GM18498 (cell line): Measurements from ENCODE around the gene EPB41.
"Not testable (repeated sequence)": the region's sequence is repeated elsewhere in the genome, so short reads cannot be mapped to it uniquely, and the experiment has no call there.

ENCODE experiments used
- ATAC-seq: cut with Tn5 transposase; IDR thresholded peaks from one replicate; pipeline ENCODE4 v1.9.1; 2021; ENCODE audit warnings: mild to moderate bottlenecking, moderate library complexity; ENCODE audit not compliant: unreplicated experiment

EPB41 gene

DNA sequence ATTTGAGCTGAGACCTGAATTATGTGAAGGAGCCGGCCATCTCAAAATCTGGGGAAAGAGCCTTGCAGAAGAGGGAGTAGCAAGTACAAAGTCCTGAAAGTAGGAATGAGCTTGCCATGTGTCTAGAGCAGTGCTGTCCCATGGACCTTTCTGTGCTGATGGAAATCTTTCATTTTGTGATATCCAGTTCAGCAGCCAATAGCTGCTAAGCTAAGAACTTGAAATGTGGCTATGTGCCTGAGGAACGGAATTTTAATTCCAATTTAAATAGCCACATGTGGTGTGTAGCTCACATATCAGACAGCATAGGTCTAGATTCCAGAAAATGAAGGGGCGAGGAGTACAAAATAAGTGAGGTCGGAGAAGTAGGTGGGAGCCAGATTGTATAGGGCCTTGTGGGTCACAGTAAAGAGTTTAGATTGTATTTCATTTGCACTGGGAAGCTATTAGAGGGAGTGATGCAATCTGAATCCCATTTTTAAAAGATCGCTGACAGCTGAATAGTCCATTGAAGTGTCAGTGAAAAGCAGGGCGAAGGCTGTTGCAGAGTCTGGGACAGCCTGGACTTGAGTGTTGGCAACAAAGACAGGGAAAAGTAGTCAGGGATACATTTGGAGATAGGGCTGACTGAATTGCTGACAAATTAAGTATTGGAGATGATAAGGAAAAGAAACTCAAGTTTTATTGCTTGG, 129.1 kb downstream of the EPB41 start:
- ATAC-seq = no peak

DNA sequence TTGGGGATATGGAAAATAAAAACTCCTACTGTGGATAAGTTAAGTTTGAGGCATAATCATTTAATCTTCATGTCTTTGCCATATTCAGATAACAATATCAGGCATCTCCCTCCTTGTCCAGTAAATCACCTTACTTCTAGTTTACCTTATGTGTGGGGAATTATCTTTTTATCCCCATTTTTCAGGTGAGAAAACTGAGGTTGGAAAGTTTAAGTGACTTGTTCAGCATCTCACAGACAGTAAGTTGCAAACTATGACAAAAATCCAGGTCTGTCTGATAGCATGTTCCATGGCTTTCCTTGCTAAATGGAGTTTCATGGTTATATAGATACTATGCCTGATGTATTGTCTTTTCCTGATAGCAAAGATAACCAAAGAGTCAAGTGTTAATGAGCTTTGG, 129.6 kb downstream of the EPB41 start:
- ATAC-seq = no peak

DNA sequence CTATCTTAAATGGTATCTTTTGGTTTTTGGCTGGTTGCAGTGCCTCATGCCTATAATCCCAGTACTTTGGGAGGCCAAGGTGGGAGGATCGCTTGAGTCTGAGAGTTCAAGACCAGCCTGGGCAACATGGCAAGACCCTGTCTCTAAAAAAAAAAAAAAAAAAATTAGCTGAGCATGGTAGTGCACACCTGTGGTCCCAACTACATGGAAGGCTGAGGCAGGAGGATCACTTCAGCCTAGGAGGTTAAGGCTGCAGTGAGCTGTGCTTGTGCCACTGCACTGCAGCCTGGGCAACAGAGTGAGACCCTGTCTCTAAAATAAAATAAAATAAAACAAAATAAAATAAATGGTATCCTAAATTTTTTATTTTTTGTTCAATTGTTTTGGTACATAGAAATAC, 131.3 kb downstream of the EPB41 start:
- ATAC-seq = not testable (repeated sequence)

DNA sequence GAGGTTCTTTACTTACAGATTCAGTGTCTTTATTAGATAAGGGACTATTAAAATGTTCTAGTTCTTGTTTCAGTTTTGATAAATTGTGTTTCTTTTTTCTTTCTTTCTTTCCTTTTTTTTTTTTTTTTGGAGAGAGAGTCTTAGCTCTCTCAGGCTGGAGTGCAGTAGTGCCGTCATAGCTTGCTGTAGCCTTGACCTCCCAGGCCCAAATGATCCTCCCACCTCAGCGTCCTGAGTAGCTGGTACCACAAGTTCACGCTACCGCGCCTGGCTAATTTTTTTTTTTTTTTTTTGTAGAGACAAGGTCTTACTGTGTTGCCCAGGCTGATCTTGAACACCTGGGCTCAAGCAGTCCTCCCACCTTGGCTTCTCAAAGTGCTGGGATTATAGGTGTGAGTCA, 132.8 kb downstream of the EPB41 start:
- no peak for ATAC-seq

DNA sequence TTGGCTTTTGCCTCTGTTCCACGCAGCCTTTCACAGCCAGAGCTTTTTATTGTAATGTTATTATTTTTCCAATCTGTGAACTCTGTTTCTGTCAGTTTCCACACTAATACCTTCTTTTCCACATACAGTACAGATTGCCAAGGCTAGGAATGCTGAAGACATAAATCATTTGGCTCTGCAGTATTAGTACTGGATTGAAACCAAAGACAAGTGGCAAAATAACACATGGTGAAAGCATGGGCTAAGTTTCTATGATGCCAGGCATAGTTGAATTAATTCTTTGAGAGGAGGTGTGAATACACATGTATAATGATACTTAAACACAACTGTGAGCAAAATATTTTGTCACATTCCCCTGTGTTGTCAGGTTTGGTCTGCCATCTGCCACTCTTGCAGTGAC, 135.8 kb downstream of the EPB41 start:
- ATAC-seq = no peak

DNA sequence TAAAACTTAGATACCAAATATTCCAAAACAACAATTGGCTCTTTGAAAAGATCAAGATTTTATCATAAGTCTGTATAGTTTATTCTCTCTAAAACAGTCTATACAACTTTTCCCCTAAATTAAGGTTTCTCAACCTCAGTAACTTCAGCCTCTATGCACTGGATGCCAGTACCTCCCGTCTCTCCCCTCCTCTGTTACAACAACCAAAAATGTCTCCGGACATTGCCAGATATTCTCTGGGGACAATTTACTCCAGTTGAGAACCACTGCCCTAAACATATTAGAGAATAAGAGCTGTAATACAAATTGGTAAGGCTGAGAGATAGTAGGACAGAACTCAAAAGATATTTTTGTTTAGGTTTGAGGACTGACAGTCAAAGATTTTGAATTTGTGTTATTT, 137.7 kb downstream of the EPB41 start:
- no peak for ATAC-seq

DNA sequence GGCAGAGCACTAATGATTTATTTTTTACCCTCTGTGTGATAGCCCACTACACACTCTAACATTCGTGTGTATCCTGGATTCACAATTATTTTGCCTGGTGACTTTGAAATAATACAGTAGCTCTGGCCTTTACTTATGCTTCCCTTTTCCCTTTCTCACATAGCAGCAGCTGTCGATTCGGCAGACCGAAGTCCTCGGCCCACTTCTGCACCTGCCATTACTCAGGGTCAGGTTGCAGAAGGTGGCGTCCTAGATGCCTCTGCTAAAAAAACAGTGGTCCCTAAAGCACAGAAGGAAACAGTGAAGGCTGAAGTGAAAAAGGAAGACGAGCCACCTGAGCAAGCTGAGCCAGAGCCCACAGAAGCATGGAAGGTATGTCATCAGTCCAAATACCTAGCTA, 138.6 kb downstream of the EPB41 start:
- ATAC-seq = no peak

DNA sequence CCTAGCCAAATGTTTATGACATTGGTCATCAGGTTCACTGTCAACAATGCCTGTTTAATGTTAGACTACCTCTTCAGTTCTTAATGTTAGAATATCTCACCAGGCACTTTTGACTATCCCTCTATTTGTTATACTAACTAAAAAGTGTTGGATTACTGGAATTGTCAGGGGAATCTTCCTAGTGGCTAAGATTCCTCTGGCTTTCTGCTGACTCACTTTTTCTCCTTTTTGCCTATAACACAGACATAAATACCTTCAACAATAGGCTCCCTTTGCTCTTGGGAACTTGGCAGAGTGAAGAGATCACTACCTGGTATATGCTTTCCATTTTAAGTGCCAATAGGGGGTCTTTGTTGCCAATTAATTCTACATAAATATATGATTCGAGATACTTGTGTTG, 140.8 kb downstream of the EPB41 start:
- no peak for ATAC-seq

DNA sequence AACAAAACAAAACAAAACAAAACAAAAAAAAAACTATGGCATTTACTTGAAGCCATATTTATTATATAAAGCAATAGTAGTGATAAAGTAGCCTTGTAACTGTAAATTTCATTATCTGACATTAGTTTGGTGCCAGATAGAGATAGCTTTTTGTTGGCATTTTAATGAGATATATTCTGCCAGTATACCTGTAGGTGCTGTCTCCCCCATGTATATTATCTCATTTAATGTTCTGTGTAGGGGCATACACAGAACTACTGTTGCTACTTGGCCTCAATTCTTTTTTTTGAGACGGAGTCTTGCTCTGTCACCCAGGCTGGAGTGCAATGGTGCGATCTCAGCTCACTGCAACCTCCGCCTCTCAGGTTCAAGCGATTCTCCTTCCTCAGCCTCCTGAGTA, 141.9 kb downstream of the EPB41 start:
- ATAC-seq = no peak

DNA sequence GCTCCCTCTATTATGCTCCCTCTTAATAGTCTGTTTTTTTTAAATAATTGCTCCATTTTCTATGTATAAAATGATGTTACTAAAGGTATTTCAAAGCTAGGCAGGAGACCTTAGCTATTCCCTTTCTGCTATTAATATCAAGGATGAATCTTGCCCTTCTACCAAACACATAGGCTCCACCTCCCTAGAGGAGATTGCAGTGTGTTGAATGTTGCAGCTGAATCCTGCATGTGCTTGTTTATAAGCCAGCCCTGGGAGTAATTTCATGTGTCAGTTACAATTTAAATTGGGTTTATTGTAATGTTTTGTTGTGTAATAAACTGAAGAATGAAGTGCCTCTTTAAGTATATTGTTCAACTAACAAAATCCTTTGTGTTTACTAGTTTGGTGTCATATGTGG, 143.3 kb downstream of the EPB41 start:
- ATAC-seq = no peak

DNA sequence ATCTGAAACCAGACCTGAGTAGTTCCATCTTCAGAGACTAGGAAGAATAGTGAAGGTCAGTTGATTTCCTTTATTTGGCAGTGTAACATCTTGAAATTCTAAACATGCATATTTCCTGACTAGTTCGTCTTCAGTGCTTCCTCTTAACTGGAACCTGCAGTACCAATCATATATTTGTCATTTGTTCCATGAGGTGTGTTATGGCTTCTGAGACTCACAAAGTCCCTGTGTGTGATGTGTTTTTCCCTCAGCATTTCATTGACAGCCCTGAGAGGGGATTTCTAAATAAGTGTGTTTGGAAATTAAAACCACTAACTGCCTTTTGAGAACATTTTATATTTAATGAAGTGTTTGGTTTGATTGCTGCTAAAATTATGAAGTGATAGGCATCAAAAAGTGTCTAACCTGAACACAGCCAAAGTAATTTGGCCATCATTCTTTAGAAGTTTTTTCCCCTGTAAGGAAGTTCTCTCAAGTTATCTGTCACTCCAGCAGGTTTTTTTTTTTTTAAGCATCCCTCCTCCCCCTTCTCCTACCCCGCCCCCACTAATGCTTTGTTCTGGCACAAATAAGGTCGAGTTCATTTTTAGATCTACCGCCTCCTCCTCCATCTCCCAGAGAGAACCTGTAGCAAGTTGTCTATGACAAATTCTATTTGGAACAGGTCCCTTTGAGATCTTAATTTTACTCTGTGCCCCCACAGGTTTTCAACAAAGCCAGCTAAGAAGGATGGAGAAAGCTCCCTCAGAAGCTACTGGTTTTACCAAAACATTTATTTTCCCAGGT, 148.0 kb downstream of the EPB41 start:
- no peak for ATAC-seq

DNA sequence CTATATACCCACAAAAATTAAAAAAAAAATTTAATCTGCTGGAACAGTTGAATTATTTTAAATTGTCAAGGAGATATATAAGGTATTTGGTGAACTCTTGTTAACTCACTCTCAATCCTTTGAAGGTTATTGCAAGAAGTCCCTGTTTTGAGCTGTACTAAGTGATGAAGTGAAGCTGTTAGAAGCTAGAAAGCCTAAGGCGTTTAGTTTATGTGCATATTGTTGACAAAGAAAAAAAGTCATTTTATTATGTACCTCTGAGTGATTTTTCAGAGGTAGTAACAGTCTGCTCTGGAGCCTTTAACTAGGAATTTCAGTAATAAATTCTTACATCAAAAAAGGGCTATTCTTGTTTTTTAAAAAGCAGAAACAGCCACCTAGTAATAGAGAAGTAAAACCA, 149.7 kb downstream of the EPB41 start:
- no peak for ATAC-seq

DNA sequence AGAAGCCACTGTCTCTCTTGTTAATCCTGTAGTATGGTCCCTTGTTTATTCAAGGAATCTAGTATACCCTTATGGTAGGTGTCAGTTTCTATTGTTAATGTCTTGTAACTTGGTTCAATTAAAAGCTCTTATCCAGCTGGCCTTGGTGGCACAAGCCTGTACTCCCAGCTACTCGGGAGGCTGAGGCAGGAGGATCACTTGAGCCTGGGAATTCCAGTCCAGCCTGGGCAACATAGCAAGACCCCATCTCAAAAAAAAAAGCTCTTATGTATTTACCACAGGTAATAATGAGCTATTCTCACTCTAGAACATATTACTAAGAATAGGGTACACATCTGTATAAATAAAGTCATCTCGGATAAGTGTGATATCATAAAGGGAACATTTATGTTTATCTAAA, 162.8 kb downstream of the EPB41 start:
- ATAC-seq = no peak

DNA sequence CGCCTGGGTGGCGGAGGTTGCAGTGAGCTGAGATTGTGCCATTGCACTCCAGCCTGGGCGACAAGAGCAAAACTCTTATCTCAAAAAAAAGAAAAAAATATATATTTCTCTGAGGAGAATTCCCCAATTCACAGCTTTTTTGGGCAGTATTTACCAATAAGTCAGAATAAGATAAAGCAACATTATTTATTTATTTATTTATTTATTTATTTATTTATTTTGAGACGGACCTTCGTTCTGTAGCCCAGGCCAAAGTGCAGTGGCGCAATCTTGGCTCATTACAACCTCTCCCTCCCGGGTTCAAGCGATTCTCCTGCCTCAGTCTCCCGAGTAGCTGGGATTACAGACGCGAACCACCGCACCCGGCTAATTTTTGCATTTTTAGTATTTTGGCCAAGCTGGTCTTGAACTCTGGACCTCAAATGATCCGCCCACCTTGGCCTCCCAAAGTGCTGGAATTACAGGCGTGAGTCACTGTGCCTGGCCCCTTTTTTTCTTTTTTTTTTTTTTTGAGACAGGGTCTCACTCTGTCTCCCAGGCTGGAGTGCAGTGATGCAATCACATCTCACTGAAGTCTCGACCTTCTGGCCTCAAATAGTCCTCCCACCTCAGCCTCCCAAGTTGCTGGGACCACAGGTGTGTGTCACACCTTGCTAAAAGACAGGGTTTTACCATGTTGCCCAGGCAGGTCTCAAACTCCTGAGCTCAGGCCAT, 165.7 kb downstream of the EPB41 start:
- ATAC-seq = not testable (repeated sequence)

DNA sequence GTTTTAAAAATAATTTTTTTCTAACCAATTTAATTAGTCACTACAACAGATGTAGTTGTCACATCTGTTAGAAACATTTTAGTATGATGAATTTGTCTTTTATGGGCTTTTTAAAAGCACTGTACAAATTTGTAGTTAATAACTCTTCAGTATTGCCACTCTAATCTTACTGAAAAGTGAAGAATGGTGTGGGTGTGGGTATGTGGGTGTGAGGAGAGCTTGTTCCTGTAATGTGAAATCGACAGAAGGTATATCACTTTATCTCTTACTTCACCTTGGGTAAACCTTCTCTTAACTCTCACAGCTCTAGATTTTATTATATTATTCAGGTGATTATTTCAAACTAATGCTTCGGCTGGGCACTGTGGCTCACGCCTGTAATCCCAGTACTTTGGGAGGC, 166.8 kb downstream of the EPB41 start:
- no peak for ATAC-seq

DNA sequence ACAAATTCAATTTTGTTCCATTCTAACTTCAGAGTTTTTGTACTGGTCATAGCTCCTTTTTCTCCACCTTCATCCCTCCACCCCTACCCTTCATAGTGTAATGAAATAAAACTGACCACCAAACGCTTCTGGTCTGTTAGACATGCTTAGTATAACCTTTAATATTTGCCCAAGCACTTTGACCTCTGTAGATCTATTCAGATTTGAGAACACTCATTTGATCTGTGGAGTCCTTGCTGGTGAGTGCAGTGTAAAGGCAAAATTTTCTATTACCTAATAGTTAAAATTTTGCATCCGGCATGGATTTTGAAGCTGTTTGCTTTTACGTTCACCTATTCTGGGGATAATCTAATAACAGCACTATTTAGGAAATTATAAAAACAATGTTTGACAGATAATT, 168.2 kb downstream of the EPB41 start:
- no peak for ATAC-seq

DNA sequence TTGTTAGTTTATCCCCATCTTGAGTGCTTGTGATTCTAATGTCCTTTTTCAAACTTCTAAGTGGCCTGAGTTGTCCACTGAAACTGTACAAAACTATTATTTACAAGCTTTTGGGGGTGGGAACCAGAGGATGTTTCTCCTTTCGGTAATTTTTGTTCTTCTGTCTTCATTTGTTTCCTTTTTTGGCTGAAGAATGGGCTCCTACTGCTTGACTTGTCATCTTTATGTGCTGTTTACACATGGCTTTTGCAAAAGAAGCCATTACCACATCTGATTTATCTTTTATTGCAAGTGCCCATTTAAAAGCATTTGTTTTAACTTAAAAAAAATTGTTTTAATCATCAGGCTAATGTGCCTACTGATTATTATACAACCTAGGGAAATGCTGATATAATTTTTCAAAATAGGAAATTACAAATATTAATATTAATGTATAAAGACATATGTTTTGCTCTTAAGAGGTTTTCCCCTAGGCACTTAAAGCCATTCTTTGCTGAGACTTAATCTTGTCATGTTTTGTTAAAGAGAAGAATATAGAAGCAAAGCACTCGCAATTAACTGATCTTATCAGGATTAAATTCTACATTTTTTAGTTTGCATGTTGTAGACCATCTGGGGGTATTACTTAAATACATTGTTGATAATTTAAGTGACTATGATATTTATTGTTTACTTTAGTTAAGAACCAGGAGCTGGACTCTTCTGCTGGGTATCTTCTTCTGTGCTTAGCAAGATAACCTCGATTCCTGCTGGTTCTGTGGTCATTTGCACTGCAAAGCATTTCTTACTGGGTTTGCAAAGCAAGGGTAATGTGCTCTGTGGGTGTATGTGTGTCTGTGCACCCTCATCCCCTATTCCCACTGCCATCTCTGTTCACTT, 169.2 kb downstream of the EPB41 start:
- no peak for ATAC-seq

DNA sequence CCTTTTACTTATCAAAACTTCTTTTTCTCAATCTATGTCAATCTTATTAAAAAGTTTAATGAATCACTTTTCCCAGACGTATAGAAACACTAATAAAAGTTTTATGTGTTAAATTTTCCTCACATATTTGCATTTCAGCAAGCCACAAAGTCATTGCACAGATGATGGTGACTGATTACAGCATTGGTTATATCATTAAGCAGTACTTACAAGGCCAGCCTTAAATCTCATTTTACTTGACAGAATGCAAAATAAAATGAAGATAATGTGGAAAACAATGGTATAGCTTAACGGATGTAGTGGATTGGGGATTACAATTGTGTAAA, 169.8 kb downstream of the EPB41 start:
- no peak for ATAC-seq

DNA sequence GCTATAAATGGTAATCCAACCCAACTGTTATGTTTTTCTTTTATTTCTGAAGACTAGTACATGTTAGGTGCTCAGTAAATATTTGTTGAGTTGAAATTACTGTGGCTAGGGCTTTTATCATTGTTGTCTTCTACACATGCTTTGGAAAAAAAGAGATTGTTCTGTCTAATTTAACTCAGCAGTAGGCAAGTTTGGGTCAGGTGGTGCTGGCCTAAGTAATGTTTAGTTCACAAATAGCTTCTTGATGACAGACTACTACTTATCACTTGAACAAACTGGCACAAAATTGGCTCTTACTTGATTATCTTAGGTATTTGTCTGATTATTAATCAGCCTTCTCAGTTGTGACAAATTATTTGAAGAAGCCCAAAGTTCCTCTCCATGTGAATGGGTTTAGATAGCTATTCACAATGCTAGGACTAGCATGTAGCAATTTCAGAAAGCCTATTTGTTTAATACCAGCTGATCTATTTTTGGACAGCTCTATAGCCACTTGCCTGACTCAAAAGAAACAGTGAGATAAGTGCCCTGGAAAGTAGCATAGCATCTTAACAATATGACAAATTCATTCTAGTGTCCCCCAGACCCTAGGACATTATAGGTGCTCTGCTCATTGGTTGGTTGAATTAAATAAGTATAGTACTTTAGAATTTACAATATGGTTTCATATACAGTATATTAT, 176.7 kb downstream of the EPB41 start:
- no peak for ATAC-seq

DNA sequence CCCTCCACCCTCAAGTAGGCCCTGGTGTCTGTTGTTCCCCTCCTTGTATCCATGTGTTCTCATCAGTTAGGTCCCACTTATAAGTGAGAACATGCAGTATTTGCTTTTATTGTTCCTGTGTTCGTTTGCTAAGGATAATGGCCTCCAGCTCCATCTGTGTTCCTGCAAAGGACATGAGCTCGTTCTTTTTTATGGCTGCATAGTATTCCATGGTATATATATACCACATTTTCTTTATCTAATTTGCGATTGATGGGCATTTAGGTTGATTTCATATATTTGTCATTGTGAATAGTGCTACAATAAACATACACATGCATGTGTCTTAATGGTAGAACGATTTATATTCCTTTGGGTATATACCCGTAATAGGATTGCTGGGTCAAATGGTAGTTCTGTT, 178.3 kb downstream of the EPB41 start:
- not testable (repeated sequence) for ATAC-seq

DNA sequence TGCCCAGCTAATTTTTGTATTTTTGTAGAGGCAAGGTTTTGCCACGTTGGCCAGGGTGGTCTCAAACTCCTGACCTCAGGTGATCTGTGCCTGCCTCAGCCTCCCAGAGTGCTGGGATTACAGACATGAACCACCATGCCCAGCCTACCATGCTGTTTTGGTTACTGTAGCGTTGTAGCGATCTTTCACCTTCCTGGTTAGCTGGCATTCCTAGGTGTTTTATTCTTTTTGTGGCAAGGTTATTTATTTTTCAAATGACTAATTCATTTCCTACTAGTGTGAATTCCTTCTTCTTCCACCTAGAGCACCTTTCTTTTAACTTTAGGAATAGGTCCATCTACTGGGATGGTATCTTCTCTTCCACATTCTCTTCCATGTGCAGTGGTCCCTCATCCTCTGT, 180.1 kb downstream of the EPB41 start:
- ATAC-seq = no peak
